ENCODE measurements around the gene NRP2. TPM values are rescaled to one million over a fixed set of nuclear protein-coding genes. Genes with fewer than 3 reads are reported as not detected.

Gene NRP2
- total RNA-seq, 1 experiment from 2014 or later: 31.0 TPM

- DNase-seq: no peak
- intact Hi-C loops (cut with micrococcal nuclease; ENCODE audit: unreplicated experiment): no loop called here
- Histone ChIP-seq H3K36me3 (ENCODE audit: low read depth) (no peaks in the 10 kb centered on the region), H3K4me1 (replicated peaks; ENCODE audit: insufficient read depth) (no peaks in the 10 kb centered on the region), H3K27ac (no peak overlapping the region), H2AFZ (no peak overlapping the region), H3F3A (ENCODE audit: insufficient read depth, low read depth) (no peaks in the 10 kb centered on the region), H3K79me2 (ENCODE audit: low read depth) (no peaks in the 10 kb centered on the region), H3K4me2 (no peak overlapping the region), H3K9me2 (ENCODE audit: insufficient read depth) (no peaks in the 10 kb centered on the region), H3K4me3 (no peak overlapping the region), H4K20me1 (ENCODE audit: insufficient read depth) (no peaks in the 10 kb centered on the region), H3K27me3 (ENCODE audit: insufficient read depth, low read depth) (no peaks in the 10 kb centered on the region), H3K9me3 (ENCODE audit: insufficient read depth, low read depth) (no peaks in the 10 kb centered on the region)
- ChIA-PET POLR2A (ENCODE audit: unreplicated experiment) (no interaction called here), CTCF (no interaction called here)
- TF ChIP-seq EZH2 (IDR thresholded peaks at IDR 0.05; ENCODE audit: low read depth) (no peak), CTCF (conservative IDR thresholded peaks at IDR 0.05) (no peak)
- no TSS peak for BruUV-seq (replicated peaks)
Measured at GRCh38 chr2:205714058-205714776, 31.9 kb downstream of the NRP2 start.

- intact Hi-C loops (cut with micrococcal nuclease; ENCODE audit: unreplicated experiment): no loop called here
- POLR2A ChIA-PET (ENCODE audit: unreplicated experiment): no interaction called here
- Histone ChIP-seq H3K9me2 (ENCODE audit: insufficient read depth) (no peaks in the 10 kb centered on the region), H3K27me3 (ENCODE audit: insufficient read depth, low read depth) (no peaks in the 10 kb centered on the region), H2AFZ (no peak overlapping the region), H4K20me1 (ENCODE audit: insufficient read depth) (no peaks in the 10 kb centered on the region), H3F3A (ENCODE audit: insufficient read depth, low read depth) (no peaks in the 10 kb centered on the region), H3K4me3 (no peak overlapping the region), H3K36me3 (ENCODE audit: low read depth) (no peaks in the 10 kb centered on the region), H3K27ac (no peak overlapping the region), H3K79me2 (ENCODE audit: low read depth) (no peaks in the 10 kb centered on the region), H3K4me2 (no peak overlapping the region), H3K9me3 (ENCODE audit: insufficient read depth, low read depth) (no peaks in the 10 kb centered on the region), H3K4me1 (replicated peaks; ENCODE audit: insufficient read depth) (no peaks in the 10 kb centered on the region)
- DNase-seq: no peak
- TF ChIP-seq CTCF (conservative IDR thresholded peaks at IDR 0.05) (no peak), EZH2 (IDR thresholded peaks at IDR 0.05; ENCODE audit: low read depth) (no peak)
- CTCF ChIA-PET: no interaction called here
- no TSS peak for BruUV-seq (replicated peaks)
Measured at GRCh38 chr2:205714789-205715720, 32.8 kb downstream of the NRP2 start.

- Histone ChIP-seq H3K4me1 (replicated peaks; ENCODE audit: insufficient read depth) (no peaks in the 10 kb centered on the region), H2AFZ (no peak overlapping the region), H3K79me2 (ENCODE audit: low read depth) (no peaks in the 10 kb centered on the region), H3K4me3 (no peak overlapping the region), H3F3A (ENCODE audit: insufficient read depth, low read depth) (no peaks in the 10 kb centered on the region), H3K9me2 (ENCODE audit: insufficient read depth) (no peaks in the 10 kb centered on the region), H3K4me2 (no peak overlapping the region), H3K27ac (no peak overlapping the region), H3K27me3 (ENCODE audit: insufficient read depth, low read depth) (no peaks in the 10 kb centered on the region), H3K36me3 (ENCODE audit: low read depth) (no peaks in the 10 kb centered on the region), H4K20me1 (ENCODE audit: insufficient read depth) (no peaks in the 10 kb centered on the region), H3K9me3 (ENCODE audit: insufficient read depth, low read depth) (no peaks in the 10 kb centered on the region)
- ChIA-PET POLR2A (ENCODE audit: unreplicated experiment) (no interaction called here), CTCF (no interaction called here)
- intact Hi-C loops (cut with micrococcal nuclease; ENCODE audit: unreplicated experiment): no loop called here
- BruUV-seq (replicated peaks): no TSS peak
- TF ChIP-seq CTCF (conservative IDR thresholded peaks at IDR 0.05): no peak
- TF ChIP-seq EZH2 (IDR thresholded peaks at IDR 0.05; ENCODE audit: low read depth): no peak
- no peak for DNase-seq
Measured at GRCh38 chr2:205715831-205716525, 33.7 kb downstream of the NRP2 start.

Measured in PC-9 (cell line).